GM13976 (cell line): Measurements from ENCODE around the gene ARHGAP6.

Experiments used
- DNase-seq: peaks from one replicate; pipeline ENCODE4 v3.0.0; 2012; ENCODE audit warnings: low spot score
- CTCF ChIP-seq: IDR thresholded peaks from 2 replicates; pipeline ENCODE4 v1.5.1; 2012; ENCODE audit warnings: borderline replicate concordance, mild to moderate bottlenecking; ENCODE audit not compliant: insufficient read depth; ENCODE audit errors: extremely low read depth, missing control alignments, control extremely low read depth
- in situ Hi-C: fragments of 300-500 bp; cut with MboI; formaldehyde crosslinking; loops from one replicate; pipeline ENCODE4 v1.12.0; 2022; ENCODE audit warnings: low sequenced_read_pairs, mixed read lengths, inconsistent platforms; ENCODE audit not compliant: unreplicated experiment

The ARHGAP6 gene

GRCh38 chrX:11397680-11398079 lies 268.0 kb downstream of the ARHGAP6 start:
- no peak for TF ChIP-seq CTCF
- in situ Hi-C loops: no loop called here
- no peak for DNase-seq

- DNase-seq: no peak
- in situ Hi-C loops: no loop called here
- no peak for TF ChIP-seq CTCF
These were observed 269.9 kb downstream of the ARHGAP6 start for GRCh38 chrX:11395859-11396258.

GRCh38 chrX:11393949-11394654 lies 271.6 kb downstream of the ARHGAP6 start:
- no peak for TF ChIP-seq CTCF
- in situ Hi-C loops: no loop called here
- no peak for DNase-seq

GRCh38 chrX:11386812-11387211 lies 278.9 kb downstream of the ARHGAP6 start:
- no peak for TF ChIP-seq CTCF
- in situ Hi-C loops: no loop called here

GRCh38 chrX:11386001-11386523 lies 279.7 kb downstream of the ARHGAP6 start:
- no peak for DNase-seq
- no peak for TF ChIP-seq CTCF
- in situ Hi-C loops: no loop called here

More at GRCh38 chrX:11386812-11387211, 278.9 kb downstream of the ARHGAP6 start:
- no peak for DNase-seq

GRCh38 chrX:11382930-11383329 lies 282.8 kb downstream of the ARHGAP6 start:
- TF ChIP-seq CTCF: no peak
- no peak for DNase-seq
- in situ Hi-C loops: no loop called here
